HG02678 (cell line): ENCODE data around the gene MINAR2.

Experiments
- ATAC-seq: cut with Tn5 transposase; IDR thresholded peaks from one replicate; pipeline ENCODE4 v1.9.1; 2021; ENCODE audit warnings: mild to moderate bottlenecking, moderate library complexity; ENCODE audit not compliant: unreplicated experiment

The MINAR2 gene, protein sequence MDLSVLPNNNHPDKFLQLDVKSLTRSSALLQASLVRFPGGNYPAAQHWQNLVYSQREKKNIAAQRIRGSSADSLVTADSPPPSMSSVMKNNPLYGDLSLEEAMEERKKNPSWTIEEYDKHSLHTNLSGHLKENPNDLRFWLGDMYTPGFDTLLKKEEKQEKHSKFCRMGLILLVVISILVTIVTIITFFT

DNA sequence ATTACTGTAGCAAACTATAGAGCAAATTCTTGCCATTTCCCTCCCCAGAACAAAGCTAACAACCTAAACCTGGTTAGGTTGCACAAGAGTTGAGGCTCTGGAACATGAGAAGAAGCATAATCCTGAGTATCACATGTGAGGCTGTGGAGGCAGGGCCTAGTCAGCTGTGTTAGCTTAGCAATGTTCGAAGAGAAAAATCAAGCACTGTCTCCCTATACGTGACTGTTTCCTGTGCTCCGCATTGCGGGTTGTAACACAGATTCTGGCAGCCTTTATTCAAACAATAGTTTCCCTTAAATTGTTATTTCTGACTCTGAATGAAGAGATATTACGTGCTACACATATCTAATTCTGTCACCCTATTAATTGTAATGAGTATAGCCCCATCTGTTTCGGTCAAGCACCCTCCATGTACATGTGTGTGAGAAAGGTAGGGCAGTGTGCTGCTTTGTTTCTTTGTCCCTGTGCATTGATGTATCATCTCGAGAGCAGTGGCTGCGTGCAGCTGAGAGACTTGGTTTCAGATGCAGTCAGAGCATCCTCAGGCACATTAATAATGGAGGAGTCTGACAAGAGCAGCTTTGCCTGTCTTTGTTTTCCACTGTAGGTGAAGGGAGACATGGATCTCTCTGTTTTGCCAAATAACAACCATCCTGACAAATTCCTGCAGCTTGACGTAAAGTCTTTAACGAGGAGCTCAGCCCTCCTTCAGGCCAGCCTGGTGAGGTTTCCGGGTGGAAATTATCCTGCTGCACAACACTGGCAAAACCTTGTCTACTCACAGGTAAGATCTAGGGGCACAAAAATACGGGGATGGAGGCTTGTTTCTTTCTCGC, at the start of gene MINAR2:
Gene MINAR2, plus strand, starts transcription at position 523 of the 836 bp plus-strand sequence. Its CDS starts 97 bp downstream, at position 620.
- no peak for ATAC-seq

- no peak for ATAC-seq
Observed at GRCh38 chr5:129698661-129699060, 49.2 kb upstream of the MINAR2 start.

DNA sequence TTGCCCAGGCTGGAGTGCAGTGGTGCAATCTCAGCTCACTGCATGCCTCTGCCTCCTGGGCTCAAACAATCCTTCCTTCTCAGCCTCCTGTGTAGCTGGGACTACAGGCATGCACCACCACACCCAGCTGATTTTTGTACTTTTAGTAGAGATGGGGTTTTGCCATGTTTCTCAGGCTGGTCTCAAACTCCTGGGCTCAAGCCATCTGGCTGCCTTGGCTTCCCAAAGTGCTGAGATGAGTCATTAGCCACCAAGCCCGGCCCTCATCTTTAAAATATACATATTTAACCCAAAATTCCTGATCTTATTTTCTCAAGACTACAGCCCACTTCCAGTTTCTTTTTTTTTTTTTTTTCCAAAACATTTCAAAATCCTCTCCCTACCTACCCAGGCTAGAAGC, 31.7 kb upstream of the MINAR2 start:
- ATAC-seq: no peak

DNA sequence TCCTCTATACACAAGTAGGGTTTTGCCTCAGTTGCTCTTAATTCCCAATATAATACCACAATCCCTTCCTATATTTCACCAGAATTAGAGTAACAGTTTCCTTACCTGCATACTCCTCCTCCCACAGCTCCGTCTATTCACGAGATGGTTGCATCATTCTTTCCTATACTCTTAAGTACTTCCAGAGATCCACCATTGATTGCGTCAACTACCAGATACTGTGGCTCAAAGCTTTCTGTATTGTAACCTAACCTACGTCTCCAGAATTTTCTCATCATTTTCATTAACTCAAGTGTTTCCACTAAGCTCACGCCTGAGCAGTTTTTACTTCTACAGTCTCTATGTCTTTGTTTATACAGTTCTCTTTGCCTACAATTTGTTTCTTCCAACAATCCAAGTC, 31.2 kb upstream of the MINAR2 start:
- ATAC-seq: no peak

GRCh38 chr5:129717751-129718310, 30.1 kb upstream of the MINAR2 start:
- ATAC-seq: no peak

- no peak for ATAC-seq
Observed at GRCh38 chr5:129718471-129719090, 29.3 kb upstream of the MINAR2 start.

DNA sequence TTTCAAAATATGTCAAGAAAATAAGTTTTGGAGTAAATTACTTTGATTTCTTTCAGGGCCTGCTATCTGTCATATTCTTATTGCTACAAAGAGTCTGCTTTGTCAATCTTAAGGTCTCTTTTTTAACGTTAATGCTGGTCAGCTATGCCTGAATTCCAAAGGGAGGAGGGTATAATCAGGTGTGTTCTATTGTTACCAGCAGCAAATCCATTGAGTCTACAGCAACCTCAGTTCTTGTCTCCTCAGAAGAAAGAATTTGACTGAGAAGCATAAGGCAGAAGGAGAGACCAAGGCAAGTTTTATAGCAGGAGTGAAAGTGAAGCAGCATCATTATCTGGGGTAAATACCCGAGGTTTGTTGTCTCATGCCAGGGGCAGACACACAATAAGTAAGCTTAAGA, 23.7 kb upstream of the MINAR2 start:
- no peak for ATAC-seq

GRCh38 chr5:129724647-129725046, 23.2 kb upstream of the MINAR2 start:
- ATAC-seq: no peak

- ATAC-seq: no peak
Observed at GRCh38 chr5:129739773-129740172, 8.1 kb upstream of the MINAR2 start.

DNA sequence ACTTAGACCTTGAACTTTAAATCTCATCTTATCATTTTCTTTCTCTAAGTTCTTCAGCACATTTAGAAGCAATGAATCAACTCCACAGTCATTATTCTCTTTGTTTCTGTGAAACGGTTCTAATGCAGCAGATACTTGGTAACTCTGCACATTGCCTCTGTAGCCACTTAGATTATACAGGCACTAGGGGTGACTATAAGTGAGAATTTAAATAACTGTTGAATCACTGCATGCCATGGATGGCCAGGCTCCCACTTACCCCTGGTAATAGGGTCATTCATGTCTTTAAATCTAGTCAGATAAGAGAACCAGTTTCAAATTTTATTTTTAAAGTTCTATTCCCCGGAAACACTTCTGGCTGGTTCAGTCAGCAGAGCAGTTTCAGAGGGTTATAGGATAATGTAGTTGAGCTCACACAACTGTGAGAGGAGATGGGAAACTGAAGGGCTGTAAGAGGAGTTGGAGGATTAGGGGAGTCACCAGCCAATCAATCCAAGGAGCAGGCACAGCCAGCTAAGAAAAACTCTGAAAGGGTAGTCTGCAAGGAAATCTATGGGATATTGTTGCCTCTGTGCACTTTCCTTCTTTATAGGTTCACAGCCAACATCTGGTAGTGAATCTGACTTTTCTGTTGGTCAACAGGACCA, 4.2 kb upstream of the MINAR2 start:
- ATAC-seq: no peak

GRCh38 chr5:129745997-129746396, 1.9 kb upstream of the MINAR2 start:
- ATAC-seq: no peak

DNA sequence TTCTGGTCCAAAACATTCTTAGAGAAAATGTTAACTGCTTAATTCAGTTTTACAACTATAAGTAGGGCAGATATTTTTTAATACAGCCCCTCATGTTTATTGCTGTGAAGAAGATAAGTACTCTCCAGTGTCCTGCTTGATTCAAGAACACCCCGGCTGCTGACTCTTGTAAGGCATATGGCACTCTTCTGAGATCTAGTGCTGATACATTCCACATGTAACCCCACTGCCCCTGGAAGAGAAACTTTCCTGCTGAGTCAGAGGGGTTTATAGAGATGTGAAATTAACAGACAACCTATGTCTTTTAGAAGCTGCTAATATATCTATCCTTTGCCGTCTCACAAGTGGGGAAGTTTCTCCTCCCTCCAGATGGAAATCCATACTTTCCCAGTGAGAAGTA, 1.0 kb upstream of the MINAR2 start:
- no peak for ATAC-seq

DNA sequence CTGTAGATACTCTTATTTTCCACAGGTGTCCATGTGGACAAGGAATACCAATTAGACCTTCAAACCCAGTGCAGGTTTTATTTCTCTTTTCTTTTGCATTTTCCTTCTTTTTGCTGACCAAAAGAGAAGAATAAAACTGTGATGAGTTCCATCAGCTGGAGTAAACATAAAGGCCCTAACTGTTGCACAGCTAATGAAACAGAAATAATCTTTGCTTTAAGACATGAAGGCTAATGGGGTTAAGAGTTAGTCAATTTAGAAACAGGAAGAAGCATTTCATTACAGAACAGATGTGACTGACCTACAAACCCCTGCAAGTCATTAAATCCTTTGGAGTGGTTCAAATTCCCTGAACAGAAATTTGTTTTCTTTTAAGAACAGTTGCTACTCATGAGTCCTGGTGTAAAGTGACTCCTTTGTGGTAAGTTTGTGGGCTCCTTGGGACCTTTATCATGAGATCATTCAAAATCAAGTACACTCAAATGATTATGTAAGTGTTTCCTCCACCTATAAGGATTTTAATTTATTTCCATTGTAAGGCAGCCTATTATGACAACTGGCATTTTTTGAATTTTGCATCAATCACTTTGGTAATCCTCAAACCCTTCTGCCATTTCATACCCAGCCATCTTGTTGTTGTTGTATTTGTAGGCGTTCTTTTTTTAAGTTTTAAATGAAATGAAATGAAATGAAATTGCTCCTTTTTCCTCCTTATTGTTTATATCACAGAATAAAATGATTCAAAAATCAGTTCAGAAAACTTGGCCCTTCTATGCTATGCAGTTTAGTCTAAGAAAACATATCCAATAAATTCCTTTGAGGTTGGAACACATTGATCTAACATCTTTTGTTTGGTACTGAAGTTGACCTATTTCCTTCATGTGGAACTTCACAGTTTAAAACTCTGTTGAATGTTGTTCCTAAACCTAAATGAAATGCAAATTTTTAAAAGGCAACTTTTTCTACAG, 1.3 kb downstream of the MINAR2 start:
- no peak for ATAC-seq

DNA sequence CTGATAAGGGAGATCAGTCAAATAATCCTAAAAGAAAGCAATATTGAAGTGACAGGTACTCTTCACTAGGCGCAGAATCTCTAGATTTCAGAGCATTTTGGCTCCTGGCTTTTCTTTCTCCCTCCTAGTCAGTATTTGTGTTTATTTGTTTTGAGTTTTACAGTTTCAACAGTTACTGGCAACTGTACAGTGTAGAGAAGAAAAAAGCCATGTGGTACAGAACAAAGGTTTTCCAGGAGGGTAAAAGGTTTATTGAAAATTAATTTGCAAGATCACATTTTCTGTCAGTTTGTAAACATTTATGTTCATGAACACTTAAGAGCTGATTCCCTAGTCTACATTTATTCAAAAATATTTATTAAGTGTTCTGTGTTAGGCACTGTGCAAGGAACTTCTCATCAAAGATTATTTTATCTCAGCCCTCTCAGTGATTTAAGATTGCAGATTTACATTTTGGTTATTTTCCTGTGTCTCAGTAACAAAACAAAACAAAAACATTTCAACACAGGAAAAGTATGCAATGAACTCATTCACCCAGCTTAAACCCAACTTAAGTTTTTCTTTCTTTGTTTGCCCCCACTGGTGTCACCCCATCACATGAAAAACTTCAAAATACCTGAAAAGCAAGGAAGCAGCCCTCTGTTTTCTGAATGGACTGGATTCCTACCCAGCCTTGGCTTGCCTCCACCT, 12.9 kb downstream of the MINAR2 start:
- ATAC-seq: no peak

GRCh38 chr5:129763651-129764050, 15.8 kb downstream of the MINAR2 start:
- no peak for ATAC-seq

- ATAC-seq: no peak
Observed at GRCh38 chr5:129766798-129767197, 18.9 kb downstream of the MINAR2 start.

GRCh38 chr5:129767927-129768380, 20.1 kb downstream of the MINAR2 start:
- peak; percentile 89 for ATAC-seq

- no peak for ATAC-seq
Observed at GRCh38 chr5:129768735-129769134, 20.8 kb downstream of the MINAR2 start.
